Muscle of back (tissue), 13 donors: ENCODE data around the gene FAXC. TPM values are rescaled to one million over a fixed set of nuclear protein-coding genes. Genes with fewer than 3 reads are reported as not detected.

Source experiments
- DNase-seq, 3 donors: peaks; one replicate each; pipeline versions ENCODE4 v3.0.0 to v3.0.0-alpha.2; 2013
- long read RNA-seq, 9 donors: transcript quantifications; one replicate each; lab custom pipeline, GENCODE V29; 2026
- polyA plus RNA-seq, 10 donors: library from polyadenylated mRNA; unstranded; fragments of 120-200 nt; gene quantifications; one replicate each; pipeline ENCODE4 v1.2.1, GENCODE V29; 2013; ENCODE audit not compliant: insufficient read length in 10 of 10

FAXC gene
- 1 to 10 TPM; 1.7 to 3.7 (median 2.6) TPM for polyA plus RNA-seq
- long read RNA-seq, donor 1, result 0 reads
- long read RNA-seq, donor 2, result 0 reads
- long read RNA-seq, donor 3, result 0 reads
- long read RNA-seq, donor 4, result 0 reads
- long read RNA-seq, donor 5, result 0 reads
- long read RNA-seq, donor 6, result 0 reads
- long read RNA-seq, donor 7, result 0 reads
- long read RNA-seq, donor 8, full-length matches to known transcripts, result 1 of 1 reads
- long read RNA-seq, donor 8, partial matches to known transcripts, result 0 of 1 reads
- long read RNA-seq, donor 8, other reads (novel, unspliced or antisense), result 0 of 1 reads
- long read RNA-seq, donor 9, result 0 reads

GRCh38 chr6:99349171-99350141 lies at the start of gene FAXC:
Gene FAXC, minus strand, starts transcription at chr6:99349674. Its CDS starts 302 bp downstream, at chr6:99349372.
- peak; percentile 7 to 60 (median 29) for DNase-seq

- no peak for DNase-seq
These were observed 47.8 kb upstream of the FAXC start for GRCh38 chr6:99397287-99397686.

- peak; percentile 69 to 95 (median 87) for DNase-seq
These were observed 44.4 kb upstream of the FAXC start, which contains the start of gene COQ3 for GRCh38 chr6:99393698-99394531. Gene COQ3, minus strand, starts transcription at chr6:99394195. Its CDS starts 16 bp downstream, at chr6:99394179.

GRCh38 chr6:99393366-99393697 lies 43.9 kb upstream of the FAXC start:
- DNase-seq, result no peak

GRCh38 chr6:99390896-99391295 lies 41.4 kb upstream of the FAXC start:
- DNase-seq, result no peak

- DNase-seq, result no peak
These were observed 35.0 kb upstream of the FAXC start for GRCh38 chr6:99384507-99384906.

- no peak for DNase-seq
These were observed 29.2 kb upstream of the FAXC start for GRCh38 chr6:99378636-99379035.

- DNase-seq, result no peak
These were observed 20.1 kb upstream of the FAXC start for GRCh38 chr6:99369533-99369932.

GRCh38 chr6:99366852-99367251 lies 17.4 kb upstream of the FAXC start:
- no peak for DNase-seq

GRCh38 chr6:99364026-99364425 lies 14.6 kb upstream of the FAXC start:
- DNase-seq, result no peak

GRCh38 chr6:99362678-99363268 lies 13.3 kb upstream of the FAXC start:
- DNase-seq, result no peak

GRCh38 chr6:99359800-99360199 lies 10.3 kb upstream of the FAXC start:
- no peak for DNase-seq

- no peak for DNase-seq
These were observed 7.2 kb upstream of the FAXC start for GRCh38 chr6:99356641-99357040.

GRCh38 chr6:99354983-99355382 lies 5.5 kb upstream of the FAXC start:
- no peak for DNase-seq

- DNase-seq, result peak in 1 of 3 donors; percentile 15
These were observed 3.7 kb upstream of the FAXC start for GRCh38 chr6:99353126-99353525.

GRCh38 chr6:99350573-99350972 lies 1.1 kb upstream of the FAXC start:
- DNase-seq, result no peak

- DNase-seq, result no peak
These were observed 945 bp downstream of the FAXC start for GRCh38 chr6:99348288-99349170.

GRCh38 chr6:99347804-99348203 lies 1.7 kb downstream of the FAXC start:
- no peak for DNase-seq

- DNase-seq, result no peak
These were observed 2.9 kb downstream of the FAXC start for GRCh38 chr6:99346595-99346994.

- no peak for DNase-seq
These were observed 4.3 kb downstream of the FAXC start for GRCh38 chr6:99345164-99345563.
